HG03045 (cell line): ENCODE data around the gene CAPN8.

Experiments
- ATAC-seq: cut with Tn5 transposase; IDR thresholded peaks from one replicate; pipeline ENCODE4 v1.9.1; 2021; ENCODE audit warnings: mild to moderate bottlenecking, moderate library complexity; ENCODE audit not compliant: unreplicated experiment

CAPN8 gene

DNA sequence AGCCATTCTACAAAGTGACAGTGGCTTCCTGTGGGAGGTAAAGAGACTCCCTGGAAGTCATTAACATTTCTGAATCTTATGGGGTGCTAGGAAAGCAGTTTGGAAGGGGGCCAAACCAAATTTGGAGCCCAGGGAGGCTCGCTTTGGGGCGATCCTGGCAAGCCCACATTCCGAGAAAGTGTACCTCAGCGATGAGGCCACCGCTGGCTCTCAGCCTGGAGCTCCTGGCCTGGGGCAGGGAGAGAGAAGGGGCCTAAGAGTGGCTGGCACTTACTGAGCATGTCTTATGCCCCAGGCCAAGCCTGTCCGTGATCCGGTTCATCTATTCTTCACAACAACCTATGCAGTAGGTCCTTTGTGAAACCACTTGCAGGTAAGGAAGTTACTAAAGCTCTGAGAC is 173.5 kb downstream of the CAPN8 start:
- no peak for ATAC-seq
